HCT116 (cell line): ENCODE data around the gene GZF1. TPM values are rescaled to one million over a fixed set of nuclear protein-coding genes. Genes with fewer than 3 reads are reported as not detected.

ENCODE experiments used
- ATAC-seq: fragments of 200-7000 bp; cut with Tn5 transposase; 2 replicates; pipeline ENCODE4 v1.9.1; 2020; ENCODE audit warnings: mild to moderate bottlenecking, moderate library complexity
- BruUV-seq: library from RNA; stranded (reverse); fragments of 400-500 nt; replicated peaks from 2 replicates; lab custom pipeline; 2021; lab: Mats Ljungman, UMichigan
- CTCF ChIA-PET: fragments of 300-600 bp; sonication (Branson Sonifier 250); formaldehyde crosslinking; loops from one replicate; lab custom pipeline; 2021; ENCODE audit warnings: antibody characterized with exemption; lab: Charles Lee
- POLR2A ChIA-PET: fragments of 300-600, 350-600 bp; sonication (Branson Sonifier 250); formaldehyde crosslinking; loops from one replicate; lab custom pipeline; 2021; ENCODE audit warnings: antibody characterized with exemption; lab: Charles Lee
- RAD21 ChIA-PET, 2 experiments: fragments of 300-600 bp; sonication (Branson Sonifier 250); formaldehyde crosslinking; loops; one replicate each; lab custom pipeline; 2023; ENCODE audit warnings: low total read pairs in 2 of 2; ENCODE audit not compliant: uncharacterized antibody in 2 of 2, unreplicated experiment in 2 of 2, low non-redundant PET in 1 of 2; lab: Charles Lee
- DNase-seq: peaks from one replicate; pipeline ENCODE4 v3.0.0-alpha.2; 2010; ENCODE audit warnings: low read depth, low spot score
- H2AFZ ChIP-seq: fragments of 200-600 bp; shearing (Covaris generic), sonication (generic); 2 replicates; pipeline ENCODE4 v1.6.1; 2017; ENCODE audit warnings: low read depth, mixed run types, mixed read lengths, antibody characterized with exemption, low read length; ENCODE audit not compliant: poor library complexity, severe bottlenecking
- H3K27ac ChIP-seq: 2 replicates; pipeline ENCODE4 v1.5.1; 2012; ENCODE audit warnings: low read depth, low read length
- H3K27me3 ChIP-seq: fragments of 200-600 bp; sonication (generic); 2 replicates; pipeline ENCODE4 v1.6.1; 2016; ENCODE audit warnings: mixed run types, low read length, mixed read lengths; ENCODE audit not compliant: insufficient read depth
- H3K36me3 ChIP-seq, 2 experiments: fragments of 200-500 bp in 1 of 2; fragments of 200-600 bp in 1 of 2; sonication (Bioruptor generic) in 1 of 2; sonication (generic) in 1 of 2; 2 replicates each; pipeline versions ENCODE4 v1.5.1 to v1.6.1; 2014 to 2016; ENCODE audit warnings: low read length in 2 of 2, inconsistent platforms in 1 of 2, mixed read lengths in 1 of 2, mixed run types in 1 of 2; ENCODE audit not compliant: insufficient read depth in 2 of 2, control insufficient read depth in 1 of 2
- H3K4me1 ChIP-seq, 2 experiments: fragments of 200-600 bp in 1 of 2; sonication (generic) in 1 of 2; 2 replicates each; pipeline versions ENCODE4 v1.5.1 to v1.6.1; 2012 to 2017; ENCODE audit warnings: low read length in 2 of 2, inconsistent platforms in 1 of 2, mild to moderate bottlenecking in 1 of 2, mixed read lengths in 1 of 2, mixed run types in 1 of 2, moderate library complexity in 1 of 2; ENCODE audit not compliant: insufficient read depth in 2 of 2, control insufficient read depth in 1 of 2
- H3K4me2 ChIP-seq: fragments of 200-600 bp; sonication (generic); 2 replicates; pipeline ENCODE4 v1.6.1; 2017; ENCODE audit warnings: mixed run types, low read length, mixed read lengths
- H3K4me3 ChIP-seq, 2 experiments: fragments of 200-600 bp in 1 of 2; sonication (generic) in 1 of 2; replicated peaks in 1 of 2; 2 replicates each; pipeline ENCODE4 v1.5.1; 2011 to 2016; ENCODE audit warnings: low read length in 2 of 2, control low read depth in 1 of 2, low read depth in 1 of 2, mild to moderate bottlenecking in 1 of 2, mixed read lengths in 1 of 2, mixed run types in 1 of 2
- H3K79me2 ChIP-seq: fragments of 200-600 bp; sonication (generic); 2 replicates; pipeline ENCODE4 v1.6.1; 2017; ENCODE audit warnings: mild to moderate bottlenecking, mixed run types, low read length, moderate library complexity, mixed read lengths; ENCODE audit not compliant: insufficient read depth
- H3K9ac ChIP-seq: fragments of 200-600 bp; sonication (generic); 2 replicates; pipeline ENCODE4 v1.6.1; 2016; ENCODE audit warnings: low read length, mixed read lengths
- H3K9me2 ChIP-seq: fragments of 200-600 bp; sonication (generic), shearing (Covaris generic); 2 replicates; pipeline ENCODE4 v1.6.1; 2017; ENCODE audit warnings: mixed run types, mild to moderate bottlenecking, moderate library complexity; ENCODE audit not compliant: insufficient read depth
- H3K9me3 ChIP-seq, 2 experiments: fragments of 200-500 bp in 1 of 2; fragments of 200-600 bp in 1 of 2; sonication (Bioruptor generic) in 1 of 2; sonication (generic) in 1 of 2; 2 replicates each; pipeline ENCODE4 v1.6.1; 2014 to 2017; ENCODE audit warnings: low read length in 2 of 2, mixed read lengths in 2 of 2, inconsistent platforms in 1 of 2, low read depth in 1 of 2, mild to moderate bottlenecking in 1 of 2, mixed run types in 1 of 2, moderate library complexity in 1 of 2; ENCODE audit not compliant: control insufficient read depth in 1 of 2, insufficient read depth in 1 of 2
- H4K20me1 ChIP-seq: fragments of 200-600 bp; sonication (generic), shearing (Covaris generic); 2 replicates; pipeline ENCODE4 v1.6.1; 2017; ENCODE audit warnings: mixed run types, mild to moderate bottlenecking, moderate library complexity; ENCODE audit not compliant: insufficient read depth
- EGR1 ChIP-seq: IDR thresholded peaks from 2 replicates; pipeline ENCODE4 v1.6.1; 2012; ENCODE audit warnings: low read depth
- FOSL1 ChIP-seq: IDR thresholded peaks from 2 replicates; pipeline ENCODE4 v1.6.1; 2012; ENCODE audit warnings: low read depth
- POLR2AphosphoS5 ChIP-seq: IDR thresholded peaks from 2 replicates; pipeline ENCODE4 v1.6.1; 2011; ENCODE audit warnings: mild to moderate bottlenecking, low read depth, low read length, moderate library complexity
- SIN3A ChIP-seq: IDR thresholded peaks from 2 replicates; pipeline ENCODE4 v1.6.1; 2012; ENCODE audit warnings: low read depth
- SP1 ChIP-seq: IDR thresholded peaks from 2 replicates; pipeline ENCODE4 v1.6.1; 2012; ENCODE audit warnings: low read depth
- SRF ChIP-seq: IDR thresholded peaks from 2 replicates; pipeline ENCODE4 v1.6.1; 2012; ENCODE audit warnings: low read depth
- TCF7L2 ChIP-seq: IDR thresholded peaks from 2 replicates; pipeline ENCODE4 v1.7.0; 2011; ENCODE audit warnings: borderline replicate concordance, inconsistent platforms; ENCODE audit not compliant: insufficient read depth, insufficient read length; ENCODE audit errors: extremely low read depth
- YY1 ChIP-seq: IDR thresholded peaks from 2 replicates; pipeline ENCODE4 v1.6.1; 2011; ENCODE audit warnings: low read length, low read depth, moderate library complexity, mild to moderate bottlenecking; ENCODE audit not compliant: insufficient replicate concordance; ENCODE audit errors: extremely low read depth
- ZNF274 ChIP-seq: fragments of 200-500 bp; sonication (Bioruptor generic); IDR thresholded peaks from 2 replicates; pipeline ENCODE4 v1.6.1; 2014; ENCODE audit warnings: mild to moderate bottlenecking, low read depth, low read length, inconsistent platforms
- intact Hi-C: fragments of 100-400 bp; cut with micrococcal nuclease; formaldehyde crosslinking; loops from 2 replicates; pipeline ENCODE4 v1.10.0; 2022
- total RNA-seq: library from RNA; stranded (reverse); gene quantifications from one replicate; pipeline ENCODE4 v1.2.1, GENCODE V29; 2021; ENCODE audit not compliant: unreplicated experiment
- TF ChIP-seq, protein P1 (sequence below), 3 experiments: fragments of 200-600 bp in 1 of 3; sonication (generic) in 1 of 3; IDR thresholded peaks in 2 of 3; conservative IDR thresholded peaks in 1 of 3; 2 replicates each; pipeline ENCODE4 v1.5.1; 2012 to 2017; ENCODE audit warnings: low read depth in 2 of 3, low read length in 2 of 3, antibody characterized with exemption in 1 of 3, borderline replicate concordance in 1 of 3, control low read depth in 1 of 3, mild to moderate bottlenecking in 1 of 3, mixed read lengths in 1 of 3, mixed run types in 1 of 3, moderate library complexity in 1 of 3; ENCODE audit not compliant: insufficient read depth in 1 of 3

The GZF1 gene
- total RNA-seq, 1 experiment from 2014 or later, result 10.4 TPM

DNA sequence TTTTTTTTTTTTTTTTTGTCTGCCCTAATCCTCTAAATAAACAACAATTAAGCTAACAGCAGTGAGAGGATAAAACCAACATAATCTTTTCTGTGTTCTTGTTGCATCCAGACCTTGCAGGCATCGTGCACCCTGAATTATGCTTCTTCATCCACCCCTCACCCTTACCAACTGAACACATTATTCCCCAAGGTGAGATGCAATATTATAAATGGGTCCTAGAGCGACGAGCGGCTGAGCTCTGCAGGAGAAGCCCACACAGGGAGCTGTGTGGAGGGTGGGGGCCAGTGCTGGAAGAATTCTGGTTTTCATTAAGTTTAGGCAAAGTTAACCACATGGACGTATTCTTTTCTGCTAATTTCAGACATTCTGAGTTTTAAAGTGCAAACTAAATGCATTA, 43.6 kb upstream of the GZF1 start:
- Histone ChIP-seq H3K4me2 (no peak overlapping the region), H3K9ac (no peak overlapping the region), H4K20me1 (no peaks in the 10 kb centered on the region), H3K27ac (no peak overlapping the region), H2AFZ (no peak overlapping the region), H3K9me2 (no peaks in the 10 kb centered on the region), H3K36me3 (no peaks in the 10 kb centered on the region), H3K4me1 (no peaks in the 10 kb centered on the region; a peak in 1 of 4 replicates), H3K79me2 (no peaks in the 10 kb centered on the region), H3K27me3 (peaks cover 57% of the 10 kb centered on the region), H3K9me3 (no peaks in the 10 kb centered on the region), H3K4me3 (no peak overlapping the region)
- RAD21 ChIA-PET, result no interaction called here
- no peak for ATAC-seq
- intact Hi-C loops, result no loop called here
- CTCF ChIA-PET, result no interaction called here
- TF ChIP-seq SRF (no peak), ZNF274 (no peak), SP1 (no peak), FOSL1 (no peak), EGR1 (no peak), POLR2AphosphoS5 (no peak), YY1 (no peak), SIN3A (no peak), TCF7L2 (no peak)
- TF ChIP-seq, protein P1, sequence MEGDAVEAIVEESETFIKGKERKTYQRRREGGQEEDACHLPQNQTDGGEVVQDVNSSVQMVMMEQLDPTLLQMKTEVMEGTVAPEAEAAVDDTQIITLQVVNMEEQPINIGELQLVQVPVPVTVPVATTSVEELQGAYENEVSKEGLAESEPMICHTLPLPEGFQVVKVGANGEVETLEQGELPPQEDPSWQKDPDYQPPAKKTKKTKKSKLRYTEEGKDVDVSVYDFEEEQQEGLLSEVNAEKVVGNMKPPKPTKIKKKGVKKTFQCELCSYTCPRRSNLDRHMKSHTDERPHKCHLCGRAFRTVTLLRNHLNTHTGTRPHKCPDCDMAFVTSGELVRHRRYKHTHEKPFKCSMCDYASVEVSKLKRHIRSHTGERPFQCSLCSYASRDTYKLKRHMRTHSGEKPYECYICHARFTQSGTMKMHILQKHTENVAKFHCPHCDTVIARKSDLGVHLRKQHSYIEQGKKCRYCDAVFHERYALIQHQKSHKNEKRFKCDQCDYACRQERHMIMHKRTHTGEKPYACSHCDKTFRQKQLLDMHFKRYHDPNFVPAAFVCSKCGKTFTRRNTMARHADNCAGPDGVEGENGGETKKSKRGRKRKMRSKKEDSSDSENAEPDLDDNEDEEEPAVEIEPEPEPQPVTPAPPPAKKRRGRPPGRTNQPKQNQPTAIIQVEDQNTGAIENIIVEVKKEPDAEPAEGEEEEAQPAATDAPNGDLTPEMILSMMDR (IDR thresholded peaks at IDR 0.05 in 2 of 3, conservative IDR thresholded peaks at IDR 0.05 in 1 of 3; ENCODE audit: borderline replicate concordance in 1 of 3, insufficient read depth in 1 of 3, low read depth in 2 of 3, low read length in 2 of 3), result no peak
- no TSS peak for BruUV-seq
- DNase-seq, result no peak
- POLR2A ChIA-PET, result no interaction called here
